Chondrocyte (in vitro differentiated cells): Measurements from ENCODE around the gene CRBN. TPM values are rescaled to one million over a fixed set of nuclear protein-coding genes. Genes with fewer than 3 reads are reported as not detected.

ENCODE experiments used
- DNase-seq: peaks from one replicate; pipeline ENCODE4 v3.0.0; 2021; ENCODE audit warnings: mixed read lengths, low spot score
- H3K27ac Mint-ChIP-seq: one replicate; pipeline ENCODE4 v1.8.0; 2021; ENCODE audit warnings: mild to moderate bottlenecking, moderate library complexity, mixed read lengths; ENCODE audit not compliant: unreplicated experiment
- H3K27me3 Mint-ChIP-seq: 2 replicates; pipeline ENCODE4 v1.8.0; 2021; ENCODE audit warnings: low read depth, mixed read lengths
- H3K36me3 Mint-ChIP-seq: 2 replicates; pipeline ENCODE4 v1.8.0; 2021; ENCODE audit warnings: low read depth, mixed read lengths
- H3K4me1 Mint-ChIP-seq: 2 replicates; pipeline ENCODE4 v1.8.0; 2021; ENCODE audit warnings: low read depth, mild to moderate bottlenecking, mixed read lengths
- H3K4me3 Mint-ChIP-seq: one replicate; pipeline ENCODE4 v1.8.0; 2021; ENCODE audit warnings: mild to moderate bottlenecking, moderate library complexity, mixed read lengths; ENCODE audit not compliant: unreplicated experiment
- H3K9me3 Mint-ChIP-seq: 2 replicates; pipeline ENCODE4 v1.8.0; 2021; ENCODE audit warnings: low read depth, mixed read lengths
- long read RNA-seq: library from polyadenylated mRNA; stranded (forward); transcript quantifications from one replicate; pipeline ENCODE4 v2.0.0, GENCODE V29; 2021
- total RNA-seq: library from RNA; stranded (reverse); gene quantifications from 3 replicates; pipeline ENCODE4 v1.2.1, GENCODE V29; 2021
- TF ChIP-seq, protein P1 (sequence below): fragments of 200-600 bp; sonication (generic); IDR thresholded peaks from 2 replicates; pipeline ENCODE4 v1.5.0; 2021; ENCODE audit warnings: antibody characterized with exemption, mild to moderate bottlenecking, moderate library complexity

Gene CRBN
- total RNA-seq = 27.5 to 33.2 TPM (median 28.0 TPM) in 3 replicates
- long read RNA-seq, transcript CRBN-201 (11 exons, 2,206 nt) = major isoform, 38 of 54 reads
- long read RNA-seq, partial matches to known transcripts = 1 of 54 reads
- long read RNA-seq, other reads (novel, unspliced or antisense) = 11 of 54 reads

DNA sequence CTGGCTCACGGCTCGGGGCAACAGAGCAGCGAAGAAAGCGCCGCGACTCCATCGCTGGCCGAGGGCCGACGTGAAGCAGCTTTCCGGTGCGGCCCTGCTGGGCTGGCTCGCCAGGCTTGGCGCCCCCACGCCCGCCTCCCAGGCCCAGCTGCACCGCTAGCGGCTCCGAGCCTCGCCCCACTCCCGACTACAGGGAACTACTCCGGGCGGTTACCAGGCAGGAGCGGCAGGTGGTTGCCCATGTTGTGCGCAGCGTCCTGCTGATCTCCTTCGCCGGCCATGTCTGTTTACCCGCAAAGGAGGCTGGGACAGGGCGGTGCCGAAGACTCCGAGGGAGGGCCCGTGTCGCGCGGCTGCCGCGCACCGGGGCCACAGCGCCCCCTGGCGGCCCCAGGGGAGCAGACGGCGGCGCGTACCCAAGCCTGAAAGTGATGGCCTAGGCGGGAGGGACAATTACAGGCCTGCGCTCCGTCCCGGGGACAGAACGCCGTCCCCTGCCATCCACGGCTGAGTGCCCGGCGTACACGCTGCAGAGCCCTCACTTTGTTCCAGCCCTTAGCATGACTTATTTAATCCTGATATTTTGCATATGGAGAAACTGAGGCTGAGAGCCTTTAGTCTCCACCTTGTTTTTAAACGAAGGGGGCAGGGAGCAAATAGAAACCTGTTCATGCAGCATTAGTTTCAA, at the start of gene CRBN:
TSS of gene CRBN (minus strand) at position 285 of the 688 bp plus-strand sequence. CDS start at position 281, 4 bp downstream.
- TF ChIP-seq, protein P1, sequence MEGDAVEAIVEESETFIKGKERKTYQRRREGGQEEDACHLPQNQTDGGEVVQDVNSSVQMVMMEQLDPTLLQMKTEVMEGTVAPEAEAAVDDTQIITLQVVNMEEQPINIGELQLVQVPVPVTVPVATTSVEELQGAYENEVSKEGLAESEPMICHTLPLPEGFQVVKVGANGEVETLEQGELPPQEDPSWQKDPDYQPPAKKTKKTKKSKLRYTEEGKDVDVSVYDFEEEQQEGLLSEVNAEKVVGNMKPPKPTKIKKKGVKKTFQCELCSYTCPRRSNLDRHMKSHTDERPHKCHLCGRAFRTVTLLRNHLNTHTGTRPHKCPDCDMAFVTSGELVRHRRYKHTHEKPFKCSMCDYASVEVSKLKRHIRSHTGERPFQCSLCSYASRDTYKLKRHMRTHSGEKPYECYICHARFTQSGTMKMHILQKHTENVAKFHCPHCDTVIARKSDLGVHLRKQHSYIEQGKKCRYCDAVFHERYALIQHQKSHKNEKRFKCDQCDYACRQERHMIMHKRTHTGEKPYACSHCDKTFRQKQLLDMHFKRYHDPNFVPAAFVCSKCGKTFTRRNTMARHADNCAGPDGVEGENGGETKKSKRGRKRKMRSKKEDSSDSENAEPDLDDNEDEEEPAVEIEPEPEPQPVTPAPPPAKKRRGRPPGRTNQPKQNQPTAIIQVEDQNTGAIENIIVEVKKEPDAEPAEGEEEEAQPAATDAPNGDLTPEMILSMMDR = peak; percentile 99
- Mint-ChIP-seq H3K36me3 (no peaks in the 10 kb centered on the region), H3K4me3 (peak within 1 kb of the TSS; percentile 82)

DNA sequence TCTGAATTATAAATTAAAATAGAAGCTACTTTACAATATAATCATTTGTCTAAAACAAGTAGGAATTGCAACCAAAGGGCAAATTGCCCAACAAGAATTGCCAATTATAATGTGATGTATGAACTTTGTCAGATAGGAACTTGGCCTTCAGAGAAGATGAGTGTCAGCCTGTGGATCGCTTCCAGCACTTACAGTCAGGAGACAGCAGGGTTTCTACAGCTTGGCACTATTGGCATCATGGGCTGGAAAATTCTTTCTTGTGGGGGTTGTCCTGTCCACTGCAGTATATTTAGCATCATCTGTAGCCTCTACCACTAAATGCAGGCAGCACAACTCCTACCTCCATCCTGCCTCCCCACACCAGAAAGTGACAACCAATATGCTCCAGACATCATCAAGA, 48.1 kb upstream of the CRBN start:
- Mint-ChIP-seq H3K36me3 (no peaks in the 10 kb centered on the region), H3K27ac (no peak overlapping the region), H3K27me3 (peaks cover 2% of the 10 kb centered on the region), H3K4me3 (no peak overlapping the region), H3K4me1 (no peaks in the 10 kb centered on the region), H3K9me3 (peaks cover 17% of the 10 kb centered on the region)
- TF ChIP-seq, protein P1 = no peak
- no peak for DNase-seq

More for the DNA sequence above, at the start of gene CRBN:
- peaks cover 8% of the 10 kb centered on the region for H3K27me3 Mint-ChIP-seq
- H3K9me3 Mint-ChIP-seq = no peaks in the 10 kb centered on the region
- H3K27ac Mint-ChIP-seq = peak within 1 kb of the TSS; percentile 62
- H3K4me1 Mint-ChIP-seq = peaks cover 24% of the 10 kb centered on the region
- DNase-seq = peak; percentile 90

DNA sequence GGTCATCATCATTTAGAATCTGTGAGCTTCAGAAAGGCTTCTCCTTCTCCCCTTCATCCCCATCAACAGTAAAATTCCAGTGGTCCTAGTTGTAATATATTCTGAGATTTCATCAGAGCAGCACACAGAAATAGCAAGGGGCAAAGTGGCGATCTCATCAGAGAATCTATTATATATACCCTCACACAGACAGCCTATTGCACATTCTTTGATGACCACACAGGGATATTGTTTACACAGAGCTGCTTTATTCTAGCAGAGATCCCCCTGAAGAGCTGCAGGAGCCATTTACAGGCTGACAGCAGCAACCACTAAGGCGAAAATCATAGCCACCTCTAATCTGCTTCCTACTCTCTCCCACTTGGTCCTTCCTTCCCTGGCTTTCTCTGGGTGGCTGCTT, 42.0 kb upstream of the CRBN start:
- no peaks in the 10 kb centered on the region for H3K36me3 Mint-ChIP-seq
- no peak for DNase-seq
- no peak overlapping the region for H3K27ac Mint-ChIP-seq
- TF ChIP-seq, protein P1 = no peak
- no peak overlapping the region for H3K4me3 Mint-ChIP-seq
- H3K27me3 Mint-ChIP-seq = peaks cover 8% of the 10 kb centered on the region
- H3K9me3 Mint-ChIP-seq = peaks cover 13% of the 10 kb centered on the region
- no peaks in the 10 kb centered on the region for H3K4me1 Mint-ChIP-seq

DNA sequence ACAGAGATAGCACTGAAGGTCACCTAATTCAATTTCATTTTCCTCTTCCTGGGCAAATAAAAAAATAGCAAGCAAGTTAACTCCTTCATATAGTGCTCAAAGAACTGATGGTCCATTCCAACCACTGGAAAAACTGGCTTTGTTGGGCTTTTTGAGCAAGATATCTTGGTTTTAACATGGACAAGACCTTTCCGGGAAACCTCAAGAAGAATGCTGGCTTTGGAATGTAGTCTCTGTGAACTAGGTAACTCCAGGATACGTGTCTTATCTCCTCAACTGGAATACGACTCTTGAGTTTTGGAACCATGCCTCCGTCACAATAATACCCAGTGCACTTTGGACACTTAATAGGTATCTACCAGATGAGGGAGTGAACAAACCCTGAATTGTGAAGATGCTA, 36.9 kb upstream of the CRBN start:
- TF ChIP-seq, protein P1 = no peak
- no peak overlapping the region for H3K4me3 Mint-ChIP-seq
- H3K4me1 Mint-ChIP-seq = no peaks in the 10 kb centered on the region
- H3K27me3 Mint-ChIP-seq = no peaks in the 10 kb centered on the region
- no peak for DNase-seq
- no peak overlapping the region for H3K27ac Mint-ChIP-seq
- peaks cover 2% of the 10 kb centered on the region for H3K9me3 Mint-ChIP-seq
- H3K36me3 Mint-ChIP-seq = no peaks in the 10 kb centered on the region

DNA sequence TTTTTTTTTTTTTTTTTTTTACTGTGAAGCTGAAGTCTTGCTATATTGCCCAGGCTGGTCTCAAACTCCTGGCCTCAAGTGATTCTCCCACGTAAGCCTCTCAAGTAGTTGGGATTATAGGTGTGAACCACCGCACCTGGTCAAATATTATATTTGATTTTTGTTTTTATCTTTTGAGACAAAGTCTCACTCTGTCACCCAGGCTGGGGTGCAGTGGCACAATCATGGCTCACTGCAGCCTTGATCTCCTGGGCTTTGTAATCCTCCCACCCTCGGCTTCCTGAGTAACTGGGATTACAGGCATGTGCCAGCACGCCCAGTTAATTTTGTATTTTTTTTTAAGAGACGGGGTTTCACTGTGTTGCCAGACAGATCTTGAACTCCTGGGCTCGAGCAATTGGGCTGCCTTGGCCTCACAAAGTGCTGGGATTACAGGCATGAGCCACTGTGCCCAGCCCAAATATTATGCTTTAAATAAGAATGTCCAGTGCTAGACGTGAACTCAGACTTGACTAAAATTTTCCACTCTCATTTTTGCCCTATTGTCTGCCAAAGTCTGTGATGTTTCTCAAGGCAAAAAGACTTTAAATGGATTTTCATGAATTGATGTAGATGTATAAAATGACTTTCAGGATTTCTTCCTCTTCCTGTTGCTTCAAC, 33.4 kb upstream of the CRBN start:
- TF ChIP-seq, protein P1 = no peak
- Mint-ChIP-seq H3K4me3 (no peak overlapping the region), H3K36me3 (no peaks in the 10 kb centered on the region), H3K4me1 (no peaks in the 10 kb centered on the region), H3K27me3 (peaks cover 11% of the 10 kb centered on the region), H3K27ac (no peak overlapping the region), H3K9me3 (peaks cover 2% of the 10 kb centered on the region)
- DNase-seq = no peak
